HG03575 (cell line): ENCODE data around the gene DDAH2.
"Not testable (repeated sequence)": the region's sequence is repeated elsewhere in the genome, so short reads cannot be mapped to it uniquely, and the experiment has no call there.

Source experiments
- ATAC-seq: cut with Tn5 transposase; IDR thresholded peaks from one replicate; pipeline ENCODE4 v1.9.1; 2021; ENCODE audit not compliant: unreplicated experiment, insufficient number of reproducible peaks, low FRiP score; ENCODE audit errors: extremely low read depth

Gene DDAH2

GRCh38 chr6:31720196-31720770 is 8.8 kb downstream of the DDAH2 start:
- ATAC-seq, result no peak

- ATAC-seq, result no peak
Measured at GRCh38 chr6:31719001-31719400, 10.1 kb downstream of the DDAH2 start.

DNA sequence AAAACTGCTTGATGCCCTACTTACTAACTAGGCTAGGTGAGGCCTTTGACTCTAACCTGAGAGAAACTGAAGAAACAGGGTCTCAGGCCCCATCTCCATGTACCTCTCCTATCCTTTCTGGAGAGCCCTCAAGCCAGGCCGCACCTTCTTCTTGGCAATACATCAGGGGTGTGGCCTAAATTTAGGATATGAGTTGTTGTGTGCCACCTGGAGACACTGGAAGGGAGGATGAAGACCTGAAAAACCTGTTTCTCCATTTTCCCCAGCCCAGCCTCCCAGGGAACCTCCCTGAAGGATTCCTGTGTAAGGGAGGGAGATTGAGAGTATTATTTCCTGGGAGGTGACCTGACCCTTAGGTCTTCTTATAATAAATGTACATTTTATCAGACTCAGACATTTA is 10.8 kb downstream of the DDAH2 start:
- no peak for ATAC-seq

DNA sequence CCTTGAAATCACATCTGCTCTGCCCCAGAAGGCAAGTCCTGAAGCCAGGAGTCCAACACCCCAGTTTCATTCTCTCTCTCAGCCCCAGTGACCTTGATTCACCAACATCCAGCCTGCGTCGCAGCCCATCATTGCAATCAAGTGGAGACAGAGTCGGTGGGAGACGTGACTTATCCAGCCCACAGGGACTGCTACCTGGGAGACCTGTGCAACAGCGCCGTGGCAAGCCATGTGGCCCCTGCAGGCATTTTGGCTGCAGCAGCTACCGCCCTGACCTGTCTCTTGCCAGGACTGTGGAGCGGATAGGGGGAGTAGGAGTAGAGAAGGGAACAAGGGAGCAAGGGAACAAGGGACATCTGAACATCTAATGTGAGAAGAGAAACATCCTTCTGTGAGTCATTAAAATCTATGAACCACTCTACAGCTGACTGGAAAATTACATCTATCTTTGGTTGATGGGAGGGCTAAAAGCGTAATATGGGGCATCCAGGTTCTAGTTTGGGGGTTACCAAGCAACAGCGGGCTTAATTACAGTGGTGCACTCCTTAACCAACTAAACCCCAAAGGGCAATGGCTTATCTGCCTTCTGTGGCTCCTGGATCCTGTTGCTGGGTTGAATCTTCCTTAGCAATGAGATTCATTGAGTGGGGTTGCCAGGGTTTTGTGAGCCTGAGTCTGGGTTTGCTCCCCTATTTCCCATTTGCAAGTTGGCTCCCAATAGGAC is 11.4 kb downstream of the DDAH2 start:
- no peak for ATAC-seq

DNA sequence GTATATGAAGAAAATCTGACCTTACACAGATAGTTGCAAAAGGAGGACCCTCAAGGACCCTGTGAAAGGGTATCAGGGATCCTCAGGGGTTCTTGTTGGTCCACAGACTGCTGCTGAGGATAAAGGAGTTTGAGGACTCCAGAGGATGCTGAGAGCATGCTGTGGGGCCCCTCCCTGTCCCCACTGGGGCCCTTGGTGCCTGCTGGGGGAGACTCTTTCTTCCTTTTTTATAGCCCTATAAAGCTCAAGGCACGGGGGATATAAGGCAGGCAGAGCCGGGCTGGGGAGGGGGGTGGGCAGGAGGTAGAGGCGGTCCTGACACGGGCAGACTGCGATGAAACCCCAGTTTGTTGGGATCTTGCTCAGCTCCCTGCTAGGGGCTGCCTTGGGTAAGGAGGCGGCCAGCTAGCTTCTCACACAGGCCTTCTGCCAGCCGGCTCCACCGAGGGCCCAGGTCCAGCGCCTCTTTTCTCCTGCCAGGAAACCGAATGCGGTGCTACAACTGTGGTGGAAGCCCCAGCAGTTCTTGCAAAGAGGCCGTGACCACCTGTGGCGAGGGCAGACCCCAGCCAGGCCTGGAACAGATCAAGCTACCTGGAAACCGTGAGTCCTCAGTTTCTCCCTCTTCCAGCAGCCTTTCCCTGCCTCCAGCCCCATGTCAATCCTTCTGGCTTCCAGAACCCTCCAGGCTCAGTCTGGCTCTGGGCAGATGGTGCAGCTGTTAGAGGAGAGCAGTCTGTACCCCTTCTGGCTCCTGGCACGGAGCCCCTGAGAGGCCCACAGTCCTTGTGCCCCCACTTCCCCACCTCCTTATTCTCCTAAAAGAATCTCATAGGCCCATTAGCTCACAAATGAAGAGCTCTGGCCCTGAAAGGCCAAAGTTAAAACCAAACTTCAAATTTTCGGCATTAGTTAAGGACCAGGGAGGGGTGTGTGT is 13.8 kb downstream of the DDAH2 start, which contains the start of gene LY6G6D:
LY6G6D (plus strand) TSS at position 327 of the 937 bp plus-strand sequence; CDS start at position 335, 8 bp downstream.
- ATAC-seq, result no peak

GRCh38 chr6:31713991-31714684 is 15.0 kb downstream of the DDAH2 start:
- no peak for ATAC-seq

DNA sequence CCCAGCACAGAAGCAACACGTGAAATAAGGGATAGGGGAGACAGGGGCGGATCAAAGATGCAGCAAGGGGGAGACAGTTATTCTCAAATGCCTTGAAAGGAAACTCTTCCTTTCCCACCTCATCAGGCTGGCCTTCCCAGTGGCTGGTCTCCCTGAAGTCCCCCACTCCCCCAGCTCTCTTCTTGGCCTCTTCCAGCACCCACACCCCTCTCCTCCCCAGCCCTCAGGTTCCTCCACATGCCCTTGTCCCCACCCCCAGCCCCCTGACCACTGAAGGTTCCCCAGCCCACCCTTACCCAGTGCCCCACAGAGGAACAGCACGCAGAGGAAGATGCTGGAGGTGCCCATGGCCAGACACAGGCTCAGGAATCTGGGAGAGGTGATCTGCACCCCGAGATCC is 15.6 kb downstream of the DDAH2 start:
- ATAC-seq, result no peak

- no peak for ATAC-seq
Measured at GRCh38 chr6:31712296-31712695, 16.8 kb downstream of the DDAH2 start.

- ATAC-seq, result no peak
Measured at GRCh38 chr6:31711233-31711632, 17.9 kb downstream of the DDAH2 start.

- no peak for ATAC-seq
Measured at GRCh38 chr6:31710523-31711219, 18.4 kb downstream of the DDAH2 start.

DNA sequence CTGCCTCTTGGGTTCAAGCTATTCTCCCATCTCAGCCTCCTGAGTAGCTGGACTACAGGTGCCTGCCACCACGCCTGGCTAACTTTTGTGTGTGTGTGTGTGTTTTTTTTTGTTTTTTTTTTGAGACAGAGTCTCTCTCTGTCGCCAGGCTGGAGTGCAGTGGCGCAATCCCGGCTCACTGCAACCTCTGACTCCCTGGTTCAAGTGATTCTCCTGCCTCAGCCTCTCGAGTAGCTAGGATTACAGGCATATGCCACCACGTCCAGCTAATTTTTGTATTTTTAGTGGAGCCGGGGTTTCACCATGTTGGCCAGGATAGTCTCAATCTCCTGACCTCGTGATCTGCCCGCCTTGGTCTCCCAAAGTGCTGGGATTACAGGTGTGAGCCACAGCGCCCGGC is 19.9 kb downstream of the DDAH2 start:
- ATAC-seq, result not testable (repeated sequence)

GRCh38 chr6:31708224-31708623 is 20.9 kb downstream of the DDAH2 start:
- no peak for ATAC-seq

DNA sequence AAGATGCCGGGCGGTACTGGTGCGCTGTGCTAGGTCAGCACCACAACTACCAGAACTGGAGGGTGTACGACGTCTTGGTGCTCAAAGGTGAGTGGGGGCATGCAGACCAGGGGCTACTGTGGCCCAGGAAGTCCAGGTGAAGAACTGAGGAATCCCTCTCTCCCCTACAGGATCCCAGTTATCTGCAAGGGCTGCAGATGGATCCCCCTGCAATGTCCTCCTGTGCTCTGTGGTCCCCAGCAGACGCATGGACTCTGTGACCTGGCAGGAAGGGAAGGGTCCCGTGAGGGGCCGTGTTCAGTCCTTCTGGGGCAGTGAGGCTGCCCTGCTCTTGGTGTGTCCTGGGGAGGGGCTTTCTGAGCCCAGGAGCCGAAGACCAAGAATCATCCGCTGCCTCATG is 21.4 kb downstream of the DDAH2 start:
- ATAC-seq, result no peak

GRCh38 chr6:31706599-31706998 is 22.5 kb downstream of the DDAH2 start, which contains the start of gene LY6G6F:
Gene LY6G6F (plus strand): TSS chr6:31706866. CDS start chr6:31706907, 41 bp downstream.
- no peak for ATAC-seq

DNA sequence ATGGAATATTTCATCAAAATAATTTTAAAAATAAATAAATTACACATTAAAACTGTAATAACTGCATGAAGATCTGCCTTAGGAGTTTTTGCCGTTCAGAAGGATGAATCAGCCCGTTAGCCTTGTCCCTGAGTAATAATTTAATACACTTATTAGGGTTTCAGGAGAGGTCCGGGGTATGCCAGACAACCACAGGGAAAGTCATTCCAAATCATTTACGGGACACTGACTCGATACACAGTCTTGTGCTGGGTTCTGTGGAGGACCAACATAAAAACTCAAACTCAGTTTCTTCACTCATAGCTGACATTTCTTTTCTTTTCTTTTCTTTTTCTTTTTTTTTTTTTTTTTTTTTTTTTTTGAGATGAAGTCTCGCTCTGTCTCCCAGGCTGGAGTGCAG is 23.2 kb downstream of the DDAH2 start:
- ATAC-seq, result no peak

- no peak for ATAC-seq
Measured at GRCh38 chr6:31702819-31703716, 26.0 kb downstream of the DDAH2 start, which contains the start of gene ABHD16A. Gene ABHD16A (minus strand): TSS chr6:31703324. CDS start chr6:31703281, 43 bp downstream.

DNA sequence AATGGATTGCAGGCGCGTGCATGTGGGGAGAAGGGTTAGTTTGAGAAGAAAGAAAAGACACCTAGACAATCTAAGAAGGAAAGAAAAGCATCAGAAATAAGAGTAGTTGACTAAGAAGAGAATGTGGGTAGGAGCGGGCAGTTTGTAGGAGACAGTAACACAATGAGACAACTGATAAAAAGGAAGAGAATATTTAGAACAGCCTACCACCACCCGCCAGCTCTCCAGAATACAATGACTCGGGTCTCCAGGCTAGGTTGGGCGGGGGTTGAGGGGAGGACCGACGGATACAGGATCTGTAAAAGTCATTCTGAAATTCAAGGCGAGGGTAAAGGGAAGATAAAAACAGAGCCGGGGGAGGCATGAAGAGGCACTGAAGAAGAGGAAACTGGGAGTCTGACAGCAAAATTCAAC is 26.7 kb downstream of the DDAH2 start:
- ATAC-seq, result no peak
